Fibroblast of pulmonary artery (primary cell): Measurements from ENCODE around the gene ITGA11.
A peak's percentile ranks its signal among the peaks of the same experiment; 100 is the strongest.

Experiments
- DNase-seq: peaks from one replicate; pipeline ENCODE4 v3.0.0-alpha.2; 2010; ENCODE audit warnings: low read depth
- H3K4me3 ChIP-seq: replicated peaks from 2 replicates; pipeline ENCODE4 v1.5.1; 2011; ENCODE audit warnings: low read depth, mild to moderate bottlenecking, control low read depth, low read length, moderate library complexity
- TF ChIP-seq, protein P1 (sequence below): IDR thresholded peaks from 2 replicates; pipeline ENCODE4 v1.5.1; 2011; ENCODE audit warnings: mild to moderate bottlenecking, control low read depth, low read length, inconsistent platforms; ENCODE audit errors: missing control alignments

Gene ITGA11

DNA sequence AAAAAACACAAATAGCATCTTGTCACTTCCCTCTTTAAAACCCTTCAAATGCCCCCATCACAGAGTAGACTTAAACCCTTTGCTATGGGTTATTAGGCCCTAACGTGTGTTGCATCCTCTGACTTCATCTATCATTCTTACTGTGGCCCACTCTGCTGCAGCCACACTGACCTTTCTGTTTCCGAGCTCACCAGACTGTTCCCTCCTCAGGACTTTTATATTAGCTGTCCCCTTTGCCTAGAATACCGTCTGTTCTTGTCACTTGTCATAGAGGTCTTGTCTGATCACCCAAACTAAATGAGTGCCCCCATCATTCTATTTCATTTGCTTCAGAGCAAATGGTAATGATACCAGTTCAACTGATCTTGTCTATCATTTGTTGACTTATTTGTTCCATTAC is 155.3 kb downstream of the ITGA11 start:
- DNase-seq: no peak
- peak overlapping the region; percentile 92 for H3K4me3 ChIP-seq
- TF ChIP-seq, protein P1, sequence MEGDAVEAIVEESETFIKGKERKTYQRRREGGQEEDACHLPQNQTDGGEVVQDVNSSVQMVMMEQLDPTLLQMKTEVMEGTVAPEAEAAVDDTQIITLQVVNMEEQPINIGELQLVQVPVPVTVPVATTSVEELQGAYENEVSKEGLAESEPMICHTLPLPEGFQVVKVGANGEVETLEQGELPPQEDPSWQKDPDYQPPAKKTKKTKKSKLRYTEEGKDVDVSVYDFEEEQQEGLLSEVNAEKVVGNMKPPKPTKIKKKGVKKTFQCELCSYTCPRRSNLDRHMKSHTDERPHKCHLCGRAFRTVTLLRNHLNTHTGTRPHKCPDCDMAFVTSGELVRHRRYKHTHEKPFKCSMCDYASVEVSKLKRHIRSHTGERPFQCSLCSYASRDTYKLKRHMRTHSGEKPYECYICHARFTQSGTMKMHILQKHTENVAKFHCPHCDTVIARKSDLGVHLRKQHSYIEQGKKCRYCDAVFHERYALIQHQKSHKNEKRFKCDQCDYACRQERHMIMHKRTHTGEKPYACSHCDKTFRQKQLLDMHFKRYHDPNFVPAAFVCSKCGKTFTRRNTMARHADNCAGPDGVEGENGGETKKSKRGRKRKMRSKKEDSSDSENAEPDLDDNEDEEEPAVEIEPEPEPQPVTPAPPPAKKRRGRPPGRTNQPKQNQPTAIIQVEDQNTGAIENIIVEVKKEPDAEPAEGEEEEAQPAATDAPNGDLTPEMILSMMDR: no peak

DNA sequence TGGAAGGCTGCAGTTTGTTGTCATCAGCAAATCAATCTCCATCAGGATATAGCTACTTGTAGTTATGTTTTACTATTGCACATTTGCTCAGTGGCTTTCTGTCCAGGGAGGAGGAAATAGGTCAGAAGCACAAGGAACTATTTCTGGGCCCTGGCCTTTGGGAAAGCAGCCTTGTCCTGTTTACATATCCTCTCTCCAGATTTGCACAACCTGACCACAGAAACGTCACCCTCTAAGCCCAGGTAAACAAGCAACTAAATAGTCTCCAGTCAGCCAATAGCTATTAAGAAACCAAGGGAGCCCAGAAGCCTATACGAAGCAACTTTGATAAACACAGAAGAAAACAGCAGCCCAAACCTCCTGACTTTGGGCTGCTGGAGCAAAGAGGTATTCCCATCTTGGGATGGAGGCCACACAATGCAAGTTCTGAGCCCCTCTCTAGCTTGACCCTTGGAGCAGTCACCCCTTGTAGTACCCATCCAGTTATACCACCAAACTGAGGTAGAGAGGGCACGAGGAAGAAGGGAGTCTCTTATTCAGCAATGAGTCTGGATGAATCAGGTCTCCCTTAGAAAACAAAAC is 156.7 kb downstream of the ITGA11 start:
- H3K4me3 ChIP-seq: no peak overlapping the region
- TF ChIP-seq, protein P1: no peak

DNA sequence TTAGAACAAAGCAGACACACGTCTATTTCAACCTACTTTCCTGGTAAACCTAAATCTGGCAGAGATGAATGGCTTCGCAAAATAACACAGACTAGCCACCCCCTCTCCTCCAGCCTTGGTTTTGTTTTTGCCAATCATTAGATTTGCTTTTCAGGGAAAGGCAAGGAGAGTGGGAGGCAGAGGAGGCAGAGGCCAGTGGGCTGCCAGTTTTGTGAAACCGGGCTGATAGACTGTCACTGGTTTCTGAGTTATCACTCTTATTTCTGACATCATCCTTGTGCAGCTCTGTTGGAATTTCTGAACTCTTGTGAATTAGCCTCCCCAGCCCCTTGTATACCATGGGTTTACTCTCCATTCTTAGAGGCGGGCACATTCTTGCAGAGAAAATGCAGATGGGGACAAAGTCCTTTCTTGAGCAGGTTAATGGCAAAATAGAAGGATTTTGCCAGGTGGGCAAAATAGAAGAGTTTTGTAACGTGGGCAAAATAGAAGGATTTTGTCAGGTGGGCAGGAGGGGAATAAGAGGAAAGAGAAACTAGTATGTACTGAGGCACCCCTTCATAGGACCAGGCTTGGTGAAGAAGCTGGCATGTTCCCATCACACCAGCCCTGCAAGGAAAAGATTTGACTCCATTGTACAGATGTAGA is 157.6 kb downstream of the ITGA11 start:
- DNase-seq: no peak
- H3K4me3 ChIP-seq: no peak overlapping the region
- TF ChIP-seq, protein P1: no peak

More for the DNA sequence above, 156.7 kb downstream of the ITGA11 start:
- no peak for DNase-seq

DNA sequence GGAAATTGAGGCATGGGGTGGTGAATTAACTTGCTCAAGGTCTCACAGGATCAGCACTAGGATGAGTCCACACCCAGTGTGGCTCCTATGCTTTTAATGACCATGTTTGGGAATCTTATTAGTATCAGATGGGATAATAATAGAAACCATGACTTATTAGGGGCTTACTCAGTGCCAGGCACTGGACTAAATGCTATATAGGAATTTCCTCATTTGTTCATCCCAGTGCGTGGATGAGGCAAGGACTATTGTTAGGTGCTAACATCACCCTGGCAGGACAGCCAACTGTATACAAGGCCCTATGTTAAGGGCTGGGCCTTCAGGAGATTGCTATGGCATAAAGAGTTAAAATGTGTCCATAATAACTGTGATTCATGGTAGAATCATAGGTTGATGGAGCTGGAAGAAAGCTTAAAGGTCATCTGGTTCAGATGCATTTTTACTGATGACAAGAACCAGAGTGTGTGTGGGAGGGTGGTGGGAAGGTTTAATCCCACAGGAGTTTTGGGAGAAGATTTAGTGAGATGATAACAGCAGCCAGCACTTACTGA is 159.2 kb downstream of the ITGA11 start:
- DNase-seq: peak; percentile 76
- no peak overlapping the region for H3K4me3 ChIP-seq

DNA sequence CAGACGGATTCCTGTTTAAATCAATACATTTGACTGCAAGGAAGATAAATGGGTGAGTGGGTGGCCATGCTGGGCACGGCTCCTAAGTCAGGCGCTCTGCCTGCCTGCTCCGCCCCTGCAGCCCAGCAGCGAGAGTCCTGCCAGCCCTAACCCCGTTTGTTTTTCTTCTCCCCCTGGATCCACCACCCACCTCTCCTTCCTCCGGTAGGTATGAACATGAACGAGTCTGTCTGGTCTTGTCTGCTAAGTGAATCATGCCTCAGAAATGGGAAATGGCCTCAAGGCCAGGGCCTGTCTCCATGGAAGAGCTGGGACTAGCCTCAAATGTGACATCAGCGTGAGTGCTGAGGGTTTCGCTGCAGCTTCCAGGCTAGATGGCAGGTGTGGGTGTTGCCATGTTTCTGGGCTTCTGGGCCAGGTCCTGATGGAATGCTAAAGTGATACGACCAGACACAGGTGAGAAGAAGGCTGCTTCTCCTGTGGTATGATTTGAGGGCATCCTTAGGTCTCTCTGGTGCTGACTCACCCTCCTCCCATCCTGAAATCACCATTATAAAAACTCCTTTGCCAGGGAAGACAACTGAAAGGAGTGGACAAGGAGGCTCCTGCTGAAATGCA is 160.0 kb downstream of the ITGA11 start:
- TF ChIP-seq, protein P1: no peak
- no peak overlapping the region for H3K4me3 ChIP-seq
- peak; percentile 61 for DNase-seq

More for the DNA sequence above, 159.2 kb downstream of the ITGA11 start:
- TF ChIP-seq, protein P1: no peak

DNA sequence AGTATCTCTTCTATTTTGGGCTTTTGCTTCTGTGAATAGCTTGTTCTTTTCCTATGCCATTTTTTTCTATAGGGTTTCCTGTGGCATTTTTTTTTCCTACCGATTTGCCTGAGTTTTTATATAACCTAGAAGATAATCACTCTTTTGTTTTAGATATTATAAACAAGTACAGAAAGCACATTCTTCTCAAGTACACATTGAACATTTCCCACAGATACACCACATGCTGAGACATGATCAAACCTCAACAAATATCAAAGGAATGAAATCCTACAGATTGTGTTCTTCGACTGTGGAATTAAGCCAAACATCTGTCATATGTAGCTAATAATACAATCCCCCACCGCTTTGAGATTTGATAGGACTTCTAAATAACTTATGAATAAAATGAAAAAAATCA is 163.6 kb downstream of the ITGA11 start:
- TF ChIP-seq, protein P1: no peak
- no peak for DNase-seq
- H3K4me3 ChIP-seq: no peak overlapping the region
